Activated CD4-positive, alpha-beta T cell treated with anti-CD3 and anti-CD28 coated beads for 36 hours (primary cell): ENCODE measurements around the gene CENATAC. TPM values are rescaled to one million over a fixed set of nuclear protein-coding genes. Genes with fewer than 3 reads are reported as not detected.
"Not testable (repeated sequence)": the region's sequence is repeated elsewhere in the genome, so short reads cannot be mapped to it uniquely, and the experiment has no call there.

Experiments
- ATAC-seq: fragments of 200-7000 bp; cut with Tn5 transposase; one replicate; pipeline ENCODE4 v1.10.0; 2021; ENCODE audit warnings: mild to moderate bottlenecking, moderate library complexity
- CTCF ChIA-PET: fragments of 350-600 bp; sonication (Branson Sonifier 250); formaldehyde crosslinking; loops from one replicate; lab custom pipeline; 2021; ENCODE audit warnings: antibody characterized with exemption; lab: Charles Lee
- POLR2A ChIA-PET: fragments of 350-600 bp; sonication (Branson Sonifier 250); formaldehyde crosslinking; loops from one replicate; lab custom pipeline; 2021; ENCODE audit warnings: antibody characterized with exemption, inconsistent platforms; lab: Charles Lee
- DNase-seq: peaks from one replicate; pipeline ENCODE4 v3.0.0-alpha.2; 2020
- H3K27ac Mint-ChIP-seq: one replicate; pipeline ENCODE4 v1.8.0; 2021; ENCODE audit warnings: mixed read lengths
- H3K27me3 Mint-ChIP-seq: one replicate; pipeline ENCODE4 v1.8.0; 2021; ENCODE audit warnings: mixed read lengths
- H3K36me3 Mint-ChIP-seq: one replicate; pipeline ENCODE4 v1.8.0; 2021; ENCODE audit warnings: low read depth, mixed read lengths
- H3K4me1 Mint-ChIP-seq: one replicate; pipeline ENCODE4 v1.8.0; 2021; ENCODE audit warnings: mixed read lengths
- H3K4me3 Mint-ChIP-seq: one replicate; pipeline ENCODE4 v1.8.0; 2021; ENCODE audit warnings: mild to moderate bottlenecking, moderate library complexity, mixed read lengths
- H3K9me3 Mint-ChIP-seq: one replicate; pipeline ENCODE4 v1.8.0; 2021; ENCODE audit warnings: low read depth, mixed read lengths
- intact Hi-C, 2 experiments: fragments of 100-400 bp; cut with DNase I in 1 of 2; cut with micrococcal nuclease in 1 of 2; formaldehyde crosslinking; loops; one replicate each; pipeline versions ENCODE4 v1.14.2 to v1.15.1; 2022 to 2024; cut with DNase I, micrococcal nuclease
- total RNA-seq, 2 experiments: library from RNA; stranded (reverse); gene quantifications; one replicate each; pipeline ENCODE4 v1.2.3, GENCODE V29; 2021

The CENATAC gene
- total RNA-seq, 2 experiments from 2014 or later = 23.7 to 26.2 TPM

DNA sequence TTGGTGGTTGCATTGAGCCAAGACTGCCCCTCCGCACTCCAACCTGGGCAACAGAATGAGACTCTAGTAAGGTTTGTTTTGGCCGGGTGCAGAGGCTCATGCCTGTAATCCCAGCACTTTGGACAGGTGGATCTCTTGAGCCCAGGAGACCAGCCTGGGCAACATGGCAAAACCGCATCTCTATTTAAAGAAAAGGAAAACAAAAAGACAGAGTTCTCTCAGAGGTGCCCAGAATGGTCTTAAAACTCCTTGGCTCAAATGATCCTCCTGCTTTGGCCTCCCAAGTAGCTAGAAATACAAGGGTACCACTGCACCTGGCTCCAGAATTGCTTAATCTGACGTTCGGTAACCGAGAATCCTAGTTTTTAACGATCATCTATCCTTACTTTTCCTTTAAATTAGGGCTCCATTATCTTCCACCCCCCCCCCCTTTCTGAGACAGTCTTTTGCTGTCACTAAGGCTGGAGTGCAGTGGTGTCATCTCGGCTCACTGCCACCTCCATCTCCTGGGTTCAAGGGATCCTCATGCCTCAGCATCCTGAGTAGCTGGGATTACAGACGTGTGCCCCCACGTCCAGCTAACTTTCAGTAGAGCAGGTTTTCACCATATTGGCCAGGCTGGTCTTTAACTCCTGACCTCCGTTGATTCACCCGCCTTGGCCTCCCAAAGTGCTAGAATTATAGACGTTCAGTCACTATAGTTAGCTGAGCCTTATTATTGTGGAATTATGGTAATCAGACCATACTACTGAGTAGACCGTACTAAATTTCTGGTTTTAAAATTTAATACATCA lies 18.5 kb downstream of the CENATAC start:
- H3K27ac Mint-ChIP-seq = peak overlapping the region; percentile 99
- ATAC-seq = no peak
- no peak for DNase-seq
- H3K27me3 Mint-ChIP-seq = no peaks in the 10 kb centered on the region
- intact Hi-C loops = loop anchor here in 1 of 2 experiments (5.0 kb wide), 1 partner anchor 89 kb away; the partner anchor contains the start of gene BCL9L
- ChIA-PET POLR2A (interaction anchor here (0.6 to 1.5 kb wide), 4 partner anchors 11 to 145 kb away, joined by 3 to 11 read pairs (median 4); partner anchors contain the start of gene CENATAC), CTCF (interaction anchor here (0.6 to 1.3 kb wide), 6 partner anchors 16 to 327 kb away, joined by 4 to 8 read pairs (median 4); partner anchors contain the start of gene C2CD2L)
- H3K9me3 Mint-ChIP-seq = no peaks in the 10 kb centered on the region
- H3K4me1 Mint-ChIP-seq = peaks cover 44% of the 10 kb centered on the region
- peak overlapping the region; percentile 99 for H3K4me3 Mint-ChIP-seq
- H3K36me3 Mint-ChIP-seq = peaks cover 79% of the 10 kb centered on the region

DNA sequence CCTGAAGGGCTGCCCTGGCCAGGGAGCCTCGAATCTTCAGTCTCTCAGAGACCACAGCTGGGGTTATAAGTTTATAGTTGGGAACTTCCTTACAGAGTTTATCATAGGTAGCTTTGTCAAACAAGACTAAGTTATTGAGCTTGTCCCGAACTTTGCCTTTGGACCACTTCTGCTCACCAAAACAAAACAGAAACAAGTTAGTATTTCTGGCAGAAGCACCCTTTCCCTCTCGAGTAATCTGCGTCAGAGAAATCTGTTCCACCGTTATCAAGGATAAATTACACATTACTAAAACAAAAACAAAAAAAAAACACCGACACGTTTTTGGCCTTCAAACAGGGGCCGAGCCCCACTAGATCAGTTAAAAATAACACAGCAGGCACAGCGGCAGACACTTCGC lies 19.4 kb downstream of the CENATAC start:
- peak overlapping the region; percentile 99 for H3K27ac Mint-ChIP-seq
- H3K4me1 Mint-ChIP-seq = peaks cover 48% of the 10 kb centered on the region
- intact Hi-C loops = loop anchor here in 1 of 2 experiments (5.0 kb wide), 1 partner anchor 90 kb away; the partner anchor contains the start of gene BCL9L
- H3K4me3 Mint-ChIP-seq = peak overlapping the region; percentile 99
- H3K27me3 Mint-ChIP-seq, H3K9me3 Mint-ChIP-seq, ATAC-seq, DNase-seq: not testable (repeated sequence)
- CTCF ChIA-PET = interaction anchor here (1.3 kb wide), 1 partner anchor 228 kb away, joined by 8 read pairs; no protein-coding TSS in a partner anchor
- peaks cover 84% of the 10 kb centered on the region for H3K36me3 Mint-ChIP-seq
- POLR2A ChIA-PET = interaction anchor here (0.7 to 1.5 kb wide), 3 partner anchors 14 to 61 kb away, joined by 3 to 6 read pairs (median 3); partner anchors contain the start of genes CENATAC and UPK2

GRCh38 chr11:119018074-119018938 lies 20.4 kb downstream of the CENATAC start, which contains the start of the genes RPS25 and TRAPPC4:
TSS of gene RPS25 (minus strand) at chr11:119018343. CDS start at chr11:119018284, 59 bp downstream.
TSS of gene TRAPPC4 (plus strand) at chr11:119018766. CDS start at chr11:119018796, 30 bp downstream.
- H3K27me3 Mint-ChIP-seq = no peaks in the 10 kb centered on the region
- H3K4me3 Mint-ChIP-seq = peak within 1 kb of the TSS; percentile 99
- H3K9me3 Mint-ChIP-seq = no peaks in the 10 kb centered on the region
- intact Hi-C loops = loop anchor here (1.0 to 5.0 kb wide), 18 partner anchors 12 to 659 kb away; partner anchors contain the start of genes CENATAC (in 2 of the 2), HINFP (in 2 of the 2), HYOU1 (in 2 of the 2) and SLC37A4 (in 2 of the 2)
- ATAC-seq = peak; percentile 92
- peaks cover 53% of the 10 kb centered on the region for H3K4me1 Mint-ChIP-seq
- peak; percentile 98 for DNase-seq
- POLR2A ChIA-PET = interaction anchor here (0.9 to 1.5 kb wide), 8 partner anchors 13 to 100 kb away, joined by 3 to 6 read pairs (median 3); partner anchors contain the start of genes CENATAC, DPAGT1 and VPS11
- CTCF ChIA-PET = interaction anchor here (0.6 to 2.1 kb wide), 7 partner anchors 9 to 305 kb away, joined by 3 to 9 read pairs (median 4); partner anchors contain the start of gene CENATAC
- peak within 1 kb of the TSS; percentile 99 for H3K27ac Mint-ChIP-seq
- peaks cover 82% of the 10 kb centered on the region for H3K36me3 Mint-ChIP-seq

DNA sequence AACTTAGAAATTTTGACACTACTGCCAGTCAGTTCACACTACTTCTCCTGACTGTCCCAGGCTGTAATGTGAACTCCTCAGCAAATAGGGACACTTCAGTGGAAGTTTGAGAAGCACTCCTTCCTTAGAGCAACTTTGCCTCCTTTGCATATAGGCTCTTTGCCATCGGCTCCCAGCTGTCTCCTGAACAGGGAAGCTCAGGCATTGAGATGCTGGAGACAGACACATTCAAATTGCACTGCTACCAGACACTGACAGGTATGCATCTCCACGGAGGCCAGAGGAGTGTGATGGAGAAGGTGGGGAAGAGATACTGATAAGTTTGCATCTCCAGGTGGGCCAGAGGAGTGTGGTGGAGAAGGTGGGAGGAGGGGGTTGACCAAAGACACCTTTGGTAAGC lies 22.1 kb downstream of the CENATAC start:
- Mint-ChIP-seq H3K36me3 (peaks cover 77% of the 10 kb centered on the region), H3K27ac (peak overlapping the region; percentile 99), H3K27me3 (no peaks in the 10 kb centered on the region), H3K4me1 (peaks cover 57% of the 10 kb centered on the region), H3K4me3 (peak overlapping the region; percentile 99), H3K9me3 (no peaks in the 10 kb centered on the region)
- ATAC-seq (no peak), DNase-seq (no peak)
- POLR2A ChIA-PET = interaction anchor here (0.7 to 1.0 kb wide), 2 partner anchors 53 to 305 kb away, joined by 3 to 6 read pairs; no protein-coding TSS in a partner anchor
- CTCF ChIA-PET = interaction anchor here (1.5 to 2.1 kb wide), 3 partner anchors 22 to 112 kb away, joined by 4 to 9 read pairs (median 5); partner anchors contain the start of gene CENATAC
- intact Hi-C loops = loop anchor here (2.0 to 5.0 kb wide), 5 partner anchors 37 to 187 kb away; partner anchors contain the start of genes BCL9L (in 1 of the 2), CBL (in 1 of the 2), HYOU1 (in 1 of the 2) and VPS11 (in 1 of the 2)

DNA sequence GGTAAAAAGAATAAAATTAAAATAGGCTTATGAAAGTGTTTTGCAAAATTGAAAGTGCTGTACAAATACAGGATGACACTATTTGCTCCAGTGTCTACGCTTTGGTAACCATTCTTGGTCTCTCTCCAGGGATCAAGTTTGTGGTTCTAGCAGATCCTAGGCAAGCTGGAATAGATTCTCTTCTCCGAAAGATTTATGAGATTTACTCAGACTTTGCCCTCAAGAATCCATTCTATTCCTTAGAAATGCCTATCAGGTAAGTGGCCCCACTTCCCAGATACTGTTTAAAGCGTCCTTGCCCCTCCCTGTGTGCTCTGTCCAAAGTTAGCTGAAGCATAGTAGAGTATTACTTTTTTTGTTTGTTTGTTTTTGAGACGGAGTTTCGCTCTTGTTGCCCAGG lies 23.7 kb downstream of the CENATAC start:
- H3K9me3 Mint-ChIP-seq = no peaks in the 10 kb centered on the region
- H3K4me3 Mint-ChIP-seq = no peak overlapping the region
- peak overlapping the region; percentile 68 for H3K27ac Mint-ChIP-seq
- H3K27me3 Mint-ChIP-seq = no peaks in the 10 kb centered on the region
- ATAC-seq (no peak), DNase-seq (no peak)
- peaks cover 46% of the 10 kb centered on the region for H3K4me1 Mint-ChIP-seq
- intact Hi-C loops = no loop called here
- CTCF ChIA-PET = interaction anchor here (1.1 kb wide), 2 partner anchors 8 to 24 kb away, joined by 3 to 4 read pairs; no protein-coding TSS in a partner anchor
- peaks cover 69% of the 10 kb centered on the region for H3K36me3 Mint-ChIP-seq
- POLR2A ChIA-PET = interaction anchor here (0.9 kb wide), 1 partner anchor 10 kb away, joined by 5 read pairs; no protein-coding TSS in a partner anchor

- peaks cover 47% of the 10 kb centered on the region for H3K4me1 Mint-ChIP-seq
- DNase-seq = no peak
- no peaks in the 10 kb centered on the region for H3K9me3 Mint-ChIP-seq
- intact Hi-C loops = no loop called here
- CTCF ChIA-PET = interaction anchor here (0.9 to 1.3 kb wide), 3 partner anchors 13 to 299 kb away, joined by 3 read pairs; no protein-coding TSS in a partner anchor
- H3K4me3 Mint-ChIP-seq = no peak overlapping the region
- no peaks in the 10 kb centered on the region for H3K27me3 Mint-ChIP-seq
- peak overlapping the region; percentile 56 for H3K27ac Mint-ChIP-seq
- POLR2A ChIA-PET = no interaction called here
- no peak for ATAC-seq
- H3K36me3 Mint-ChIP-seq = peaks cover 59% of the 10 kb centered on the region
These were observed 25.8 kb downstream of the CENATAC start for GRCh38 chr11:119023741-119024140.

DNA sequence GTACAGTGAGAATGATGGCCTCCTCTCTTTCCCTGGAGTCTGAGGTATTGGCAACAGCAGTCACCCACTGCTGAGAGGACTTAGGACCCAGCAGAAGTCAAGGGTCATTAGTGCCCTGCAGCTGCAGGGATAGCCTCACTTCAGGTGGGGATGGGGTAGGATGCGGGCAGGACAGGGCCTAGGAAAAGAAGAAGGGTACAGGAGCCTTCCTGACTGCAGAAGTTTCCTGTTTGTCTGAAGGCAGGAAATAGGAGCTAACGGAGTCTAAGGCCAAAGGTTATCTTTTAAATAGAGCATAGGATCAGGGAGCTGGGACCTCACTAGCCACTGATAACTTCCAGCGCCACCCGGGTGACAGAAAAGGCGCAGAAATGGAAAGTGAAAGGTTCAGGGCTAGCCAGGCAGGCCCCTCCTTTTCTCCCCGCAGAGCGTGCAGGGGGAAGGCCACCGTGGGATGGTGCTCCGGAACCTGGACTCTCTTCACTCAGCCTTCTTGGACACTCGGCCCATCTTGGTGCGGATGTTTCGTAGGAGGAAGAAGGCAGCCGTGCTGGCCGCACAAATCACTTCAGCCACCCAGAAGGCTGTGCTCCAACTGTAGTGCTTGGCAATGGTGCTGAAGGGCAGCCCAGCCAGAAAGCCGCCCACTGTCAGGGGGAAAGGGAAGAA lies 26.6 kb downstream of the CENATAC start:
- no peak for DNase-seq
- intact Hi-C loops = no loop called here
- CTCF ChIA-PET = interaction anchor here (0.7 to 1.2 kb wide), 4 partner anchors 25 to 145 kb away, joined by 3 to 4 read pairs (median 3); no protein-coding TSS in a partner anchor
- no peak overlapping the region for H3K4me3 Mint-ChIP-seq
- ATAC-seq = no peak
- peaks cover 56% of the 10 kb centered on the region for H3K4me1 Mint-ChIP-seq
- POLR2A ChIA-PET = no interaction called here
- peak overlapping the region; percentile 48 for H3K27ac Mint-ChIP-seq
- H3K36me3 Mint-ChIP-seq = peaks cover 60% of the 10 kb centered on the region
- no peaks in the 10 kb centered on the region for H3K27me3 Mint-ChIP-seq
- no peaks in the 10 kb centered on the region for H3K9me3 Mint-ChIP-seq

- peaks cover 55% of the 10 kb centered on the region for H3K36me3 Mint-ChIP-seq
- CTCF ChIA-PET = interaction anchor here (0.6 to 1.2 kb wide), 4 partner anchors 11 to 144 kb away, joined by 3 read pairs; no protein-coding TSS in a partner anchor
These were observed 27.1 kb downstream of the CENATAC start for GRCh38 chr11:119025099-119025473.

DNA sequence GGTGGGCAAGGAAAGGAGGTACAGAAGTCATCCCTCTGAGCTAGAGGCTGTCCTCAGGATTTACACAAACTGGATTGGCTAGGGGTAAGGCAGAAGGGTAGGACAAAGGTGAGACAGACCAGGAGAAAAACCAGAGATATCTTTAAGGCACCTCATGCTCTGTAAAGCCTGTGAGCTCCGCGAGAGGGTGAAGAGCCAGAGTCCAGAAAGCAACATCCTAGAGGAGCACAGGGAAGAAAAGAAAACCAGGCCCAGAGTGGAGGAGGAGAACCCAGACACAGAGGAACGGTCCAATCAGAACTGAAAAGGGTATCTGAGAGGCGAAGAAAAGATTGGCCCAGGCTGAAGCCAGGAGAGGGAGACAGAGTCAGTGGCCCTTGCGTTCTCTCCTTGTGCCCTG lies 27.6 kb downstream of the CENATAC start:
- Mint-ChIP-seq H3K4me3 (no peak overlapping the region), H3K27me3 (no peaks in the 10 kb centered on the region), H3K4me1 (peaks cover 51% of the 10 kb centered on the region), H3K36me3 (peaks cover 51% of the 10 kb centered on the region), H3K27ac (peak overlapping the region; percentile 22), H3K9me3 (no peaks in the 10 kb centered on the region)
- intact Hi-C loops = no loop called here
- CTCF ChIA-PET = interaction anchor here (0.6 to 1.2 kb wide), 4 partner anchors 10 to 71 kb away, joined by 3 read pairs; no protein-coding TSS in a partner anchor
- no peak for ATAC-seq
- POLR2A ChIA-PET = no interaction called here
- DNase-seq = no peak

More at GRCh38 chr11:119025099-119025473, 27.1 kb downstream of the CENATAC start:
- no peak for ATAC-seq
- Mint-ChIP-seq H3K27me3 (no peaks in the 10 kb centered on the region), H3K4me1 (peaks cover 55% of the 10 kb centered on the region), H3K9me3 (no peaks in the 10 kb centered on the region), H3K4me3 (no peak overlapping the region), H3K27ac (peak overlapping the region; percentile 22)
- POLR2A ChIA-PET = no interaction called here
- intact Hi-C loops = no loop called here
- DNase-seq = peak; percentile 31
